ENCODE results near the gene ELF1.

GRCh38 chr13:41017817-41018601 is 1.1 kb downstream of the ELF1 start:
- TF ChIP-seq POLR2A (IDR thresholded peaks at IDR 0.05), result no peak
- TF ChIP-seq CTCF (IDR thresholded peaks at IDR 0.05), result no peak

Measured in uterus (tissue), 2 donors.